ENCODE data around the gene SLC19A3. TPM values are rescaled to one million over a fixed set of nuclear protein-coding genes. Genes with fewer than 3 reads are reported as not detected.
"Not testable (repeated sequence)": the region's sequence is repeated elsewhere in the genome, so short reads cannot be mapped to it uniquely, and the experiment has no call there.

Gene SLC19A3
- total RNA-seq, 1 donor from 2014 or later: not detected

GRCh38 chr2:227677928-227678327 lies 39.9 kb downstream of the SLC19A3 start:
- intact Hi-C loops (cut with micrococcal nuclease): no loop called here
- Mint-ChIP-seq H3K36me3 (ENCODE audit: low read depth) (no peaks in the 10 kb centered on the region), H3K27ac (no peak overlapping the region), H3K4me1 (no peaks in the 10 kb centered on the region), H3K4me3 (no peak overlapping the region), H3K9me3 (no peaks in the 10 kb centered on the region), H3K27me3 (no peaks in the 10 kb centered on the region)
- ChIA-PET CTCF (no interaction called here), POLR2A (no interaction called here)
- DNase-seq (no peak), ATAC-seq (ENCODE audit: low read depth) (no peak)
- no peak for TF ChIP-seq CTCF (IDR thresholded peaks at IDR 0.05)

GRCh38 chr2:227674485-227674884 lies 43.3 kb downstream of the SLC19A3 start:
- H3K4me3 Mint-ChIP-seq: no peak overlapping the region
- DNase-seq: no peak
- H3K9me3 Mint-ChIP-seq: no peaks in the 10 kb centered on the region
- no peaks in the 10 kb centered on the region for H3K4me1 Mint-ChIP-seq
- TF ChIP-seq CTCF (IDR thresholded peaks at IDR 0.05): no peak
- intact Hi-C loops (cut with micrococcal nuclease): no loop called here
- H3K27ac Mint-ChIP-seq: no peak overlapping the region
- ChIA-PET POLR2A (no interaction called here), CTCF (no interaction called here)
- no peaks in the 10 kb centered on the region for H3K36me3 Mint-ChIP-seq (ENCODE audit: low read depth)
- H3K27me3 Mint-ChIP-seq: no peaks in the 10 kb centered on the region
- no peak for ATAC-seq (ENCODE audit: low read depth)

- ATAC-seq (ENCODE audit: low read depth); H3K9me3 Mint-ChIP-seq; CTCF ChIA-PET; DNase-seq; H3K27ac Mint-ChIP-seq; H3K27me3 Mint-ChIP-seq; intact Hi-C loops (cut with micrococcal nuclease); POLR2A ChIA-PET; H3K36me3 Mint-ChIP-seq (ENCODE audit: low read depth); H3K4me1 Mint-ChIP-seq; H3K4me3 Mint-ChIP-seq: not testable (repeated sequence)
Measured at GRCh38 chr2:227673620-227674019, 44.2 kb downstream of the SLC19A3 start.

- H3K4me3 Mint-ChIP-seq: no peak overlapping the region
- no peak for DNase-seq
- H3K27ac Mint-ChIP-seq: no peak overlapping the region
- no peaks in the 10 kb centered on the region for H3K9me3 Mint-ChIP-seq
- no peaks in the 10 kb centered on the region for H3K36me3 Mint-ChIP-seq (ENCODE audit: low read depth)
- intact Hi-C loops (cut with micrococcal nuclease): no loop called here
- TF ChIP-seq CTCF (IDR thresholded peaks at IDR 0.05): no peak
- no peaks in the 10 kb centered on the region for H3K4me1 Mint-ChIP-seq
- no peaks in the 10 kb centered on the region for H3K27me3 Mint-ChIP-seq
- ChIA-PET CTCF (no interaction called here), POLR2A (no interaction called here)
- no peak for ATAC-seq (ENCODE audit: low read depth)
Measured at GRCh38 chr2:227671170-227671905, 46.5 kb downstream of the SLC19A3 start.

- ATAC-seq (ENCODE audit: low read depth); POLR2A ChIA-PET; CTCF ChIA-PET; H3K4me3 Mint-ChIP-seq; H3K27me3 Mint-ChIP-seq; intact Hi-C loops (cut with micrococcal nuclease); H3K36me3 Mint-ChIP-seq (ENCODE audit: low read depth); H3K9me3 Mint-ChIP-seq; DNase-seq; H3K27ac Mint-ChIP-seq; H3K4me1 Mint-ChIP-seq: not testable (repeated sequence)
Measured at GRCh38 chr2:227666631-227667170, 51.1 kb downstream of the SLC19A3 start, which contains the start of gene SCYGR5. Gene SCYGR5, plus strand, starts transcription at chr2:227666804. Its CDS starts 0 bp downstream, at chr2:227666804.

GRCh38 chr2:227665189-227665940 lies 52.5 kb downstream of the SLC19A3 start:
- ChIA-PET CTCF (no interaction called here), POLR2A (no interaction called here)
- H3K4me3 Mint-ChIP-seq: no peak overlapping the region
- H3K27ac Mint-ChIP-seq: no peak overlapping the region
- intact Hi-C loops (cut with micrococcal nuclease): no loop called here
- H3K27me3 Mint-ChIP-seq: peaks cover 2% of the 10 kb centered on the region
- no peaks in the 10 kb centered on the region for H3K36me3 Mint-ChIP-seq (ENCODE audit: low read depth)
- TF ChIP-seq CTCF (IDR thresholded peaks at IDR 0.05): no peak
- no peak for DNase-seq
- H3K9me3 Mint-ChIP-seq: no peaks in the 10 kb centered on the region
- H3K4me1 Mint-ChIP-seq: no peaks in the 10 kb centered on the region
- ATAC-seq (ENCODE audit: low read depth): no peak

Measured in activated B cell treated with CpG ODN at 0.5 μM for 24 hours (primary cell).